HG03060 (cell line): ENCODE data around the gene NT5DC1.

Source experiments
- ATAC-seq: cut with Tn5 transposase; IDR thresholded peaks from one replicate; pipeline ENCODE4 v1.9.1; 2021; ENCODE audit warnings: low read depth, moderate number of reproducible peaks; ENCODE audit not compliant: unreplicated experiment

NT5DC1 gene

DNA sequence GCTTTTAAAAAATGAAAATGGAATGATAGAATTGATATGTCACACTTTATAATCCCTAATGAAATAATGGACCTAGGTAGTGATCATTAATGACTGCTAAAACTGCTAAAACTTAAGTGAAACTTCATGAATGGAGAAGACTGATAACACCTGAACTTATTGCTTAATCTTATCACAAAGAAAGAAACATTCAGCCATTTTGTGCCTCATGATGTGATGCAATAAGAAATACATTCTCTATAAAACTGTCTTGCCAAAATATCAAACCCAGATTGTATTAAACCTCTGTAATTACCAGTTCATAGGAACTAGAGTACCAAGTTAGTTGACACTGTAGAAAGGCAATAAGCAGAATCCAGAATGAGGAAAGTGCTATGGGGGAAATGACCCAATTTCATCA is 79.7 kb downstream of the NT5DC1 start:
- no peak for ATAC-seq

DNA sequence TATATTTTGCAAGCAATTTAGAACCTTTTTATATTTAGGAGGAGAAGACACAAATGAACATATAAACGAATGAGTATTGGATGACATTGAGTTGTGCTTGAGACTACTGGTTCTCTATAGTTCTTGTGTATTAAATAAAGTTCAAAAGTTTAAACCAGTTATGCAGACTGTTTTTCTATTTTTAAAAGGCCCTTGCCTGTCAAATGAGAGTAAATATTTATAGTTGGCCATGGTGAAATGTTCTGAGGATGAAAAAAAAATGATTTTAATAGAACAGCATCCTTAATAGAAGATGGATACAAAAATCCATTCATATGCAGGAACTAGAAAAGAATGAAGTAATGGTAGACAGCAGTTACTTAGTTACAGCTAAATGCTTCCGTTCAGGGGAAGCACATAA is 88.8 kb downstream of the NT5DC1 start:
- no peak for ATAC-seq

DNA sequence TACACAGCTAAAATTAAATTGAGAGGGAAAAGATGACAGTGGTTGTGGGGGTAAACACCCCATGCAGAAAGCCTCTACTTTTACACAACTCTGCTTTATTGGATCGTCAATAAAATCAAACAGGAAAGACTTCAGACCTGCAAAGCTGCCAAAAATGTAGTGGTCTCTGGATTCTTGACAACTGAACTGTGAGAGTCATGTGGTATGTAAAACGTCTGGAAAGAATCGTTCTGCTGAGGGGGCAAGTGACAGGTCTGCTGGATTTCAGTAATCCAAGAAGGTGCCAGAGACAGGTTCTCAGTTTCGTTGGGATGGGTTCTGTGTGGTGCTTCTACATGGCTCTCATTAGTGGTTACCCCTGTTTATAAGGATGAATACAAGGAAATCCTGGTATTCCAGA is 89.9 kb downstream of the NT5DC1 start:
- no peak for ATAC-seq

DNA sequence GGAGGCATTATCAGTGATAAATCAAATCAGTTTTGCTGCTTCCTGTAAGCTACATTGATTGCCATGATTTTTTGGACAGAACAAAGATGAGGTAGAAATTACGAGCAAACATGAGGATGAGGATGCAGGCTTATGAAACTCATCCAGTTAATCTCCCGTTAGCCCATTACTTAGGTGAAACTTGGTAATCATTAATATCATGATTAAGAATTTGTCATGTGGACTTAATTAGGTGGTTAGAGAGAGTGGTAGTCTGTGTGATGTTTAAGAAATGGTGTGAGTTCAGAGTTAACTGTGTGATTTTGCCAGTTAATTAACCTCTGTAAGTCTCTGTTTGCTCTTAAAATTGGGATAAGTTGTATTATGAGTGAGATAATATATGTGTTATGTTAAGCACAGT is 91.2 kb downstream of the NT5DC1 start:
- no peak for ATAC-seq

DNA sequence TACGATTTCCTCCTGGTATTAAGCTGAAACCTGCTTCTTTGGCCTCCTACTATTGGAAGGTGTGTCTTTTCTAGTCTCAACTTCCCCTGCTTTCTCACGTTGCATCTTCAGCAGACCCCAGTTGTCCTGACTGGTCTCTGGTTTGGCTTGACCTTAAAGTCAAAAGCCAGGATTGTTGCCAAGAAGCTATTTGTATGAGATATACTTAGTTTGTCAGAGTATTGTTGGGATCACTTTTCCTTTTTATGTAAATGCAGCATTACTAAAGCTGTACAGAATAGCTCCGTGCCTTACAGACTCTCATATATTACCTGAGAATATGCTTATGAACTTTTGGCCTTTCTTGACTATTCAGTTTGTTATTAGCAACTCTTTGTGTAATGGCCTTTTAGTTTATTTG is 92.1 kb downstream of the NT5DC1 start:
- no peak for ATAC-seq

DNA sequence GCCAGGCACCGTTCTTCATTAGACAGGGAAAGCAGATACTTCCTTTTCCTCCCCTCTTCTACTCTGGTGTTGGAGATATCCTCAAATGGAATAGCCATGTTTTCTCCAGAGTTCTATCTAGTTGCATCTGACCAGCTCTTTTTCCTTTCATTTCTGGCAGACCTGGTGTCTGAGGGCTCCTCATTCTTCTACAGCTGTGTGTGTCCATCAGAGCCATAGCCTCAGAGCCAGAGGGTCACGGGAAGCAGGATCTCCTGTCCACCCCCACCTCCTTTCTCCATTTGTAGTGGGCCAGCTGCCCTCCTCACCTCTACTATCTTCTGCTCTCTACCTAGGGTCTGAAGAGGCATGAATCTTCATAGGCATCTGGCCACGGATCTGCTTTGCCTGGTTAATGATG is 96.2 kb downstream of the NT5DC1 start:
- ATAC-seq, result no peak

DNA sequence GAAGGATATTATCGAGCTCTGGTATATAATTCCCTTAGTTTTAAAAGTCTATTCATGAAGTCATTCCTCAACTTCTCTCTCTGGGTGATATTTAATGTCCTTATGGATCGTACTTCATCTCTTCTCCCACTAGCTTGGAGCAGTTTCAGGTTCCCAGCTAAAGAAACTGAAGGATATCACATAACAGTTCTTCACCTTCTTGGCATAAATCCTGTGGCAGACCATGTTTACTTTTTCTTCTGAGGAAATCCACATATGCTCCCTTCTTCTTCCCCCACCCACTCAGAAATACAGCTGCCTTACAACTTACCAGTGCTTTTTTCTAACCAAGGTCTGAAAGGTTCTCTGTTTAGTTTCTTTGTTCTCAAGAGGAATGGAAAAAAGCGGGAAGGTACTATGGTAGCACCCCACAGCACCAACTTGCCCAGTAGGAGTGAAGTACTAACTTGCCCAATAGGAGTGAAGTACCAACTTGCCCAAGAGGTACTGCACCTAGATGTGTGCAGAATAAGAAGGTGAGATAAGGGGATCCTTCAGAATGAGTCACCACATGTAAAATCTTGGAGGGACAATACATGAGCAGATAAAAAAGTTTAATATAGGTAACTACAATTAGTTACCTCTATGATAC is 100.1 kb downstream of the NT5DC1 start:
- ATAC-seq, result no peak

DNA sequence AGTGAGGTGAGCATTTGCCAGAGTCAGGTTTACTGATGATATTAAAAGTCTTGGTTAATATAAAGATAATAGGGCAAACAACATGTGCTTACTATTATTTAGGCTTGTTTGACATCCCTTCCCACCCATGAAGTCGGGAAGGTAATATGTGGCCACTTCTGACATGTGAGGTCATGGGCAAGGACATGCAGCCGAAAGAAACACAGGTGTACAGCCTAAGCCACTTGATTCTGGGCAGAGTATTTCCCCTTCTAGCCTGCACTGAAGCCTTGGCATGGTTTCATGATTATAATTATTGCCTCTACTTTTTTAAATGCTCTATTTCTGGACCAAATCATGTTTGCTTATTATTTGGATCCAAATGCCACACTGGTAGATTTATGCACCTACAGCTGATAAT is 100.9 kb downstream of the NT5DC1 start:
- ATAC-seq, result no peak

DNA sequence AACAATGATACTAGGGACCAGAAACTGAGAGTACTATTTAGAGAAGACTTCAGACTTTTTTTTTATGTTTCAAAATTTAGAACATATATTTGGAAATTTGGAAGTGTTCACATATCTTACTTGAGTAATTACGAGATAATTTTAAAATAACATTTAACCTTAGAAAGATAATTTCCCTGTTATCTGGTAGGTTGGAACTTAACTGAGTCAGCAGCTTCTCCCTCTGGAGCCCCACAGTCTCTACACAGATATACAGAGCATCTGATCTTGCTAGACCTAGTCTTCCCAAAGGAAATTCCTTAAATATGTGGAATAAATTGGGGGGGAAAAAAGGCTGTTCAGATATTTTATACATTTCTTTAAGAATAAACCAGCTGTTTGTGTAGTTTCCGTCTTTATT is 104.6 kb downstream of the NT5DC1 start:
- ATAC-seq, result no peak

DNA sequence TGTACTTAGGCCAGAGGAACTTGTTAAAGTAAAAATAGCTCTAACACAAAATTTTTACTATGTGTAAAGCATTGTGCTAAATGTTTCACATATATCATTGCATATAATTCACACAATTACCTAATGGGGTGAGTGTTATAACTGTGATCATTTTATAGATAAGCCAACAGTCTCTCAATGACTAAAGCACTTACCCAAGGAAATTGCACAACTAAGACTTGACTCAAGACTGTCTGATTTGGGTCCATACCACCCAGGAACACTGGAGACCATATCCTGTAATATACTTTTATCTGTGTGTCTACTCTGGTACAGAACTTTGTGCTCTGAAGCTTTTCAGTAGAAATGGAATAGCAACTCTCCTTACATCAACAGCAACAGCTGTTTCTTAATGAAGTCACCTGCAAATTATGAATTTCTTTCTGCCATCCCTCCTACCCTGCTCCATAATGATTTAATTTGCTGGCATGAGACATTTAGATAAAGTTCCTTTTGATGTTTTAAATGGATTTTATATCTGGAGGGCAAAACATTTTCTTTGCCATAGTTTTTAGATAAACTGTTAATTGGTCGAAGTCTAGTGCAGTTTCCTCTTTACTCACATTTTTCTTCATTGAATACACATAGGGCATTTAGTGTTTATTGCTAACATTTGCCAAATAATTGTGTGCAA is 105.7 kb downstream of the NT5DC1 start:
- no peak for ATAC-seq

DNA sequence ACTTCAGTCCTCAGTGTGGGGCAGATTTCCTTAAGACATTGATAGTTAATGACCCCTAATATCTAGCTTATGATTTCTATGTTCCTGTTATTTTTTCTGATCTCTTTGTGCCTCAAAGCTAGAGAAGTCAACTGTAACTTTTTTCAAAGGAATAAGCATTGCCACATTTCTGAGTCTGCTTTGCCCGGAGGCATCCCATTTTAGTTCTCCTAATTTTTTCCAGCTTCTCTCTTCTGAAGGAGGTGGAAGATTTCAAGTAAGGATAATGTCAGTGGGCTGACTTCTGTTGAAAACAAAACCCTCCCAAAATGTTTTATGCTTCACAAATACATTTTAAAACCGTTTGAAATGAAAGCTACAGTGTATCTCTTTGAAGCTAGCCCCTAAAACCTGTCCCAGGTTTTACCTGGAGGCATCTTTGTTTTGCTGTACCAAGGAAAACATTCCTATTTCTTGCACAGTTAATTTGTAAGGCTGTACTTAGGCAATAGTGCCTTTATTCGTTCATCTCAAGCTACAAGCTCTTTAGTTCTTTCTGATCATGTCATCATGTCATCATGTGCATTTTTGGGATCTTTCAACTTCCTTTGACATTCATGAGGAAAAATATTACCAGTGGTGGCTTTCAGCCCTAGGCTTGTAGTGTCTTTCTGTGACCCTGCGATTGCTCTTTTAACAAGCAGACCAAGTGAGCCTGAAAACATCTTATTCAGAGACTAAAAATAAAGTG is 107.6 kb downstream of the NT5DC1 start:
- ATAC-seq, result no peak

DNA sequence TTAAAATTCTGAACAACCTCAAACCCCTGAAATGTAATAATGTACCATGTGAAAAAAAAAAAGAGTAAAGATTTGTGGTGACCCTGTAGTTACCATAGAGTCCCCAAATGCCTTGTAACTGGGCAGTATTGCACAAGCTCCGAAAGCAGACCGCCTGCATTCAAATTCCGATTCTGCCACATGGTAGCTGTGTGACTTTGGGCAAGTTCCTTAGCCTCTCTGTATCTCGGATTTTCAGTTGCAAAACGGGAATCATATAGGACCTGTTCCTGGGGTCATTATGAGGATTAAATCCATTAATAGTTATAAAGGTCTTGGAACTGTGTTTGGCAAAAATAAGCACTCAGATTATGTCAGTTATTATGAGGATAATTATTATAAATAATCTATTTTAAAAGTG is 109.7 kb downstream of the NT5DC1 start:
- ATAC-seq, result no peak

DNA sequence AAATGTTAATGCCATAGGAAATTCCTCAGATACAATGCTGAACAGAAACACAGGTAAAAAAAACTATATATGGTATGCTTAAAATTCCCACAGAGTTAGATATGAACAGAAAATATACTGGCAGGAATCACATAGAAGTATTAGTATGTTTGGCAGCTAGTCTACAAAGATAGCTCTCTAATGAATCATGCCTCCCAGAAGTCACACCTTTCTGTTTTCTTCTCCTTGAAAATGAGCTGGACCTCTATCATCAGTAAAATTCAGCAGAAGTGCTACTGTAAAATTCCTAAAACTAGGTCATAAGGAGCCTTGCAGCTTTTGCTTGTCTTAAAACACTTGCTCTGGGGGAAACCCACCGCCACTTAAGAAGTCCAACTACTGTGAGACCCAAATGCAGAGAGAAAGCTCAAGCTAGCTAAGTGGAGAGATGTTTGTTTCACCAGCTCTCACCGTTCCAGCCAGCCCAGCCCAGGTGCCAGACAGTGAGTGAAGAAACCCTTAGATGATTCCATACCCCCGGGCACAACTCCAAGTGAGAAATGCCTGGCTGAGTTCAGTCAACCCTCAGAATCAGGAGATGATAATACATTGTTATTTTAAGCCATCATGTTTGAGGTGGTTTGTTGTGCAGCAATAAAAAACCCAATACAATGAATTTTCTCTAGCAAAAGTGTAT is 110.2 kb downstream of the NT5DC1 start:
- ATAC-seq, result no peak

DNA sequence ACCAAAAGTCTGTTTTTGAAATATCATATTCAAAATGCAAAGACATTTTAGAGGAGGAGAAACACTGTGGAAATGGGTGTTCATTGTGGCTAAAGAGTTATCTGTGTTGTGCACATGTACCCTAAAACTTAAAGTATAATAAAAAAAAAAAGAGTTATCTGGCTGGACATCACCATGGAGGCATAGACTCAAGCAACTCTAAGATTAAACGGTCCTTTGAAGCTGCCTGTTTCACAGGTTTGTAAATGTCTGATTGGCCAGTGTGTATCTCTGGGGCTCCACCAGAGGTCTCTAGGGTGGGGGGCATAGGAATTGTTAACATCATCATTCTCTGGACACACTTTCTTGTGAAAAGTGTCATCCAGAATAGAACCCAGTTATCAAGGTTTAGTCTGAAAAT is 114.0 kb downstream of the NT5DC1 start:
- ATAC-seq, result no peak

DNA sequence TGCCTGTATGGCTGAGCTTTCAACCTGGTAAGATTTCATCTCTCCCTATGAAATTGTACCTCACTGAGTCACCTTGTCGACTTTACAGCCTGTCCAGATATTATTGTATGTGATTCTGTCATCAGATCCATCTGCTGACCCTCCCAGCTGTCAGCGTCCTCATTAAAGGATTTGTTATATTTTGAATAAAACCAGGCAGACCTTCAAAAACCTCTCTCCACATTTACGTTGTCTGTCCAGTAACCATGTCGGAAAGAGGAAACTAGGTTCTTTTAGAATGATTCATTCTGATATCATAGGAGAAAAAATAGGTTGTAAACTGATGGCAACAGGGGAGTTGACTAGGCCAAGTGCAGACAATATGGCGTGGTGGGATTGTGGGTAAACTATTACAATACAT is 114.8 kb downstream of the NT5DC1 start:
- no peak for ATAC-seq

DNA sequence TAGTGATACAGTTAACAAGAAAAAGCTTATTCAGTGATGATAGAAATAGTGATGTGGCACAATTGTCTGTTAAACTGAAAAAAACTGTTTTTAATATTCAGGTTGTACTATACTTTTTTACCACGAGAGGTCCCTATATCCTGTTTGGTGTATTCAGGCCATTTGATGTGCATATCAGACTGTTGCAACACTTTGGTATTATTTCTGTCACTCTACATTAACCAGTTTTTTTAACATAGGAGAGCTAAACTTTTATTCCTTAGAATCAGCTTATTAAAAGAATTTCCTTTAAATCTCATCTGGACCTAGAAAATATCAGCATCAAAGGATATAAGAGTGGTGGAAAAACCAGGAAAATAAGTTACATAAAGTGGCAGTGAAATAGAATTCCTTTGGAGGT is 116.4 kb downstream of the NT5DC1 start:
- ATAC-seq, result no peak

DNA sequence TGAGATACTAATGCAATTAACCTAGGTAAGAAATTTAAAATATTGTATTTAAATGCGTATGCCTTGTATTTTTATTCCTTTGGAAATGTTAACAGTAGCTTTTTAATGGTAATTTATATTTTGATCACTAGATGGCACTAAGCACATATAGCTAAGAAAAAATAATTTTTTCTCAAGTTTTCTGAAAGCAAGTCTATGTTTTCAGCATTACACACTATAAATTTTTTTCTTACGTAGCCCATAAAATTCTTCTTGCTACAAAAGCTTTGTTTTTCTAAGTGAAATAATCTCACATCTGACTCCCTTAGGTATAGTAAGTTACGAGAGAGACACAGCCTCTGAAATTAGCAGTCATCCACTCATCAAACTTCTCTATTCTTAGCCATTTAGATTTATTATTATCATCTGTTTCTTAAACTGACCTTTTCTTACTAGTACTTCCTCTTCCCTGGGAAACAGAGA is 117.5 kb downstream of the NT5DC1 start:
- no peak for ATAC-seq

DNA sequence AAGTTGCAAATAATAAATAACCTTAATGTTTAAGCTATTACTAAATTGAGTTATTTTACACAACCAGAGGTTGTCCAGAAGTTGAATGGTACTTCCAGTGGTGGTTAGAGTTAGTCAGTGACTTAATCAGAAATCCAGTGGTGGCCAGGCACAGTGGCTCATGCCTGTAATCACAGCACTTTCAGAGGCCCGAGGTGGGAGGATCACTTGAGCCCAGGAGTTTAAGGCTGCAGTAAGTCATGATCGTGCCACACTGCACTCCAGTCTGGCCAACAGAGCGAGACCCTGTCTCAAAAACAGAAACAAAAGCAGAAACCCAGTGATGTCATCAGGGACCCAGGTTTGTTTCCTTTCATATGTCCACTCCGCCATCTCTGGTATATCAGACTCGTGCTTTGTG is 118.2 kb downstream of the NT5DC1 start:
- no peak for ATAC-seq

DNA sequence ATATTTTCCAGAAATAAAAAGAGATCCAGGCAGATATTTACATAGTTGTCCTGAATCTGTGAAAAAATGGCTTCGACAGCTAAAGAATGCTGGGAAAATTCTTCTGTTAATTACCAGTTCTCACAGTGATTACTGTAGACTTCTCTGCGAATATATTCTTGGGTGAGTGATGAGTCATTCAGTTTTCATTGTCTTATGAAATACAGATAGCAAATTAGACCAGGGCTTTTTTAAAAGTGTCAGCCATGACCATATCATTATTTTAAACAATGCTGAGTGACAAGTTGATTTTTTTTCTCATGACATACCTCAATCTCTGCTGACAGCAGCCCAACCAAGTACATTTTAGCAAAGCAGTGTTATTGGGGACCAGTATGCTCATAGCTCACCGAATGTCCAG is 120.4 kb downstream of the NT5DC1 start:
- no peak for ATAC-seq

DNA sequence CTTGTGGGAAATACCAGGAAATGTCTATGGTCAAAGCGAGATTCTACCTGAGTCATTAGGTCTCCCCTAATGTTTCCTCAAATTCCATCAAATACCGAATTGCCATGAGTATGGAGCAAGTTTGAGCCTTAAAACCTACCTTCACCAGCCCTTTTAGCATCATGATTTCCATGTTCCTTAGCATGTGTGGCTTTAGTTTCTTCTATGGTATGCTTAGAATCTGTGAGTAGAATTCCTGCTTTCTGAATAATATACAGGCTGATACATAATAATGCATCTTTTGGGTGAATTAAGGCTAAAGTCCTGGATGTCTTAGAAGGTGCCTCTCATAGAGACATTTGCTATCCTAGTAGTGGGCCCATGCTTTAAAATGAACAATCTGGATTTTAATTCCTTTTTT is 121.3 kb downstream of the NT5DC1 start:
- ATAC-seq, result no peak

DNA sequence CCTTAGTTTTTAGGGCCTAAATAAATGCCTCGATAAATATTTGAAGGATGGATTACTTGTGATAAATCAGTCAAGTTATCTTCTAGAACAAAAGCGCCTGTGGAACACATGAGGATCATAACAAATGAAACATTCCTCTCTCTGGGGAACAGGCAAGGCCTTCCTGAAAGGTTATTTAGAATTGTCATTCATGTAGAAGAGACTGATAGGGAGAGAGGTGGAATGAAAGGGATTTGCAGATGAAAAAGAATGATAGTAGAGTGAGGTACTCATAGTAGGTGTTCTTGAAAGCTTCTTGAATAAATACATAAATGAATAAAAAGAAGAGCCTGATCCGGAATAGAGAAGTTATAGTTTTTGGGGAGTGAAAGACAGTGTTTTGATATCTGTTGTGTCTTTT is 122.7 kb downstream of the NT5DC1 start:
- ATAC-seq, result no peak
